HG03045 (cell line): ENCODE results near the gene RNPEPL1.

Experiments used
- ATAC-seq: cut with Tn5 transposase; IDR thresholded peaks from one replicate; pipeline ENCODE4 v1.9.1; 2021; ENCODE audit warnings: mild to moderate bottlenecking, moderate library complexity; ENCODE audit not compliant: unreplicated experiment

The RNPEPL1 gene

GRCh38 chr2:240564561-240565332 is 3.5 kb upstream of the RNPEPL1 start:
- ATAC-seq: no peak

GRCh38 chr2:240565333-240566202 is 2.7 kb upstream of the RNPEPL1 start:
- ATAC-seq: peak; percentile 35

- ATAC-seq: peak; percentile 47
These were observed 1.8 kb upstream of the RNPEPL1 start for GRCh38 chr2:240566203-240567136.

GRCh38 chr2:240567137-240567871 is 980 bp upstream of the RNPEPL1 start:
- ATAC-seq: no peak

GRCh38 chr2:240568678-240569522 is 616 bp downstream of the RNPEPL1 start:
- peak; percentile 18 for ATAC-seq

GRCh38 chr2:240569523-240569997 is 1.3 kb downstream of the RNPEPL1 start:
- no peak for ATAC-seq

GRCh38 chr2:240569998-240570530 is 1.8 kb downstream of the RNPEPL1 start:
- ATAC-seq: no peak

GRCh38 chr2:240570531-240571313 is 2.4 kb downstream of the RNPEPL1 start:
- no peak for ATAC-seq

GRCh38 chr2:240571314-240571973 is 3.2 kb downstream of the RNPEPL1 start:
- ATAC-seq: no peak

- ATAC-seq: no peak
These were observed 4.1 kb downstream of the RNPEPL1 start for GRCh38 chr2:240572141-240573031.

GRCh38 chr2:240573071-240573515 is 4.8 kb downstream of the RNPEPL1 start:
- no peak for ATAC-seq

GRCh38 chr2:240573516-240574385 is 5.5 kb downstream of the RNPEPL1 start:
- ATAC-seq: no peak

- no peak for ATAC-seq
These were observed 6.3 kb downstream of the RNPEPL1 start for GRCh38 chr2:240574386-240575100.

GRCh38 chr2:240575101-240575965 is 7.0 kb downstream of the RNPEPL1 start:
- ATAC-seq: no peak
